Stimulated activated effector memory CD8-positive, alpha-beta T cell treated with anti-CD3 and anti-CD28 coated beads, Interleukin-12 subunit alpha, Interleukin-12 subunit beta, amount 100 ng/mL, for 72 hours (primary cell): ENCODE data around the gene SORL1-AS1.
"Not testable (repeated sequence)": the region's sequence is repeated elsewhere in the genome, so short reads cannot be mapped to it uniquely, and the experiment has no call there.

Source experiments
- ATAC-seq: fragments of 150-1000 bp; cut with Tn5 transposase; 2 replicates; pipeline ENCODE4 v1.10.0; 2021
- DNase-seq, 2 donors: peaks; one replicate each; pipeline ENCODE4 v3.0.0; 2021 to 2022; ENCODE audit warnings: low spot score in 2 of 2
- H3K27ac Mint-ChIP-seq: one replicate; pipeline ENCODE4 v1.8.0; 2022; ENCODE audit warnings: mild to moderate bottlenecking, mixed read lengths
- H3K36me3 Mint-ChIP-seq: one replicate; pipeline ENCODE4 v1.8.0; 2022; ENCODE audit warnings: mild to moderate bottlenecking, mixed read lengths
- H3K4me1 Mint-ChIP-seq: one replicate; pipeline ENCODE4 v1.8.0; 2022; ENCODE audit warnings: mixed read lengths
- H3K4me3 Mint-ChIP-seq: one replicate; pipeline ENCODE4 v1.8.0; 2022; ENCODE audit warnings: mild to moderate bottlenecking, mixed read lengths
- H3K9me3 Mint-ChIP-seq: one replicate; pipeline ENCODE4 v1.8.0; 2022; ENCODE audit warnings: mixed read lengths

Gene SORL1-AS1

GRCh38 chr11:121412711-121413415 lies 39.9 kb downstream of the SORL1-AS1 start:
- no peak overlapping the region for H3K4me3 Mint-ChIP-seq
- peaks cover 27% of the 10 kb centered on the region for H3K4me1 Mint-ChIP-seq
- peaks cover 5% of the 10 kb centered on the region for H3K36me3 Mint-ChIP-seq
- no peaks in the 10 kb centered on the region for H3K9me3 Mint-ChIP-seq
- DNase-seq (no peak), ATAC-seq (no peak)
- no peak overlapping the region for H3K27ac Mint-ChIP-seq

GRCh38 chr11:121412000-121412587 lies 40.7 kb downstream of the SORL1-AS1 start:
- ATAC-seq, result no peak
- DNase-seq, result no peak
- peaks cover 21% of the 10 kb centered on the region for H3K4me1 Mint-ChIP-seq
- H3K4me3 Mint-ChIP-seq, result no peak overlapping the region
- H3K9me3 Mint-ChIP-seq, result no peaks in the 10 kb centered on the region
- H3K36me3 Mint-ChIP-seq, result peaks cover 5% of the 10 kb centered on the region
- no peak overlapping the region for H3K27ac Mint-ChIP-seq

GRCh38 chr11:121411330-121411729 lies 41.4 kb downstream of the SORL1-AS1 start:
- H3K4me3 Mint-ChIP-seq, H3K9me3 Mint-ChIP-seq, H3K36me3 Mint-ChIP-seq, H3K27ac Mint-ChIP-seq, DNase-seq: not testable (repeated sequence)
- peak; percentile 52 for ATAC-seq
- H3K4me1 Mint-ChIP-seq, result peaks cover 14% of the 10 kb centered on the region

- Mint-ChIP-seq H3K27ac (peak overlapping the region; percentile 56), H3K4me1 (peaks cover 14% of the 10 kb centered on the region)
- not testable (repeated sequence) for DNase-seq, H3K4me3 Mint-ChIP-seq, H3K36me3 Mint-ChIP-seq, ATAC-seq, H3K9me3 Mint-ChIP-seq
Observed at GRCh38 chr11:121410041-121410440, 42.7 kb downstream of the SORL1-AS1 start.

GRCh38 chr11:121408830-121409229 lies 43.9 kb downstream of the SORL1-AS1 start:
- no peak overlapping the region for H3K27ac Mint-ChIP-seq
- H3K4me3 Mint-ChIP-seq, result no peak overlapping the region
- no peaks in the 10 kb centered on the region for H3K9me3 Mint-ChIP-seq
- peaks cover 14% of the 10 kb centered on the region for H3K4me1 Mint-ChIP-seq
- ATAC-seq (no peak), DNase-seq (no peak)
- H3K36me3 Mint-ChIP-seq, result peaks cover 5% of the 10 kb centered on the region

GRCh38 chr11:121406291-121406690 lies 46.5 kb downstream of the SORL1-AS1 start:
- DNase-seq (no peak), ATAC-seq (no peak)
- no peak overlapping the region for H3K4me3 Mint-ChIP-seq
- peaks cover 8% of the 10 kb centered on the region for H3K4me1 Mint-ChIP-seq
- peaks cover 7% of the 10 kb centered on the region for H3K9me3 Mint-ChIP-seq
- peaks cover 5% of the 10 kb centered on the region for H3K36me3 Mint-ChIP-seq
- H3K27ac Mint-ChIP-seq, result no peak overlapping the region

- H3K9me3 Mint-ChIP-seq, result peaks cover 7% of the 10 kb centered on the region
- H3K4me3 Mint-ChIP-seq, result no peak overlapping the region
- peaks cover 5% of the 10 kb centered on the region for H3K4me1 Mint-ChIP-seq
- H3K27ac Mint-ChIP-seq, result no peak overlapping the region
- peaks cover 1% of the 10 kb centered on the region for H3K36me3 Mint-ChIP-seq
- DNase-seq, result no peak
- ATAC-seq, result no peak
Observed at GRCh38 chr11:121405646-121406045, 47.1 kb downstream of the SORL1-AS1 start.

- ATAC-seq (no peak), DNase-seq (no peak)
- Mint-ChIP-seq H3K27ac (no peak overlapping the region), H3K4me1 (peaks cover 6% of the 10 kb centered on the region), H3K36me3 (no peaks in the 10 kb centered on the region), H3K4me3 (no peak overlapping the region), H3K9me3 (no peaks in the 10 kb centered on the region)
Observed at GRCh38 chr11:121394785-121395184, 58.0 kb downstream of the SORL1-AS1 start.

- DNase-seq (no peak), ATAC-seq (no peak)
- Mint-ChIP-seq H3K36me3 (no peaks in the 10 kb centered on the region), H3K4me3 (no peak overlapping the region), H3K4me1 (peaks cover 6% of the 10 kb centered on the region), H3K9me3 (no peaks in the 10 kb centered on the region), H3K27ac (no peak overlapping the region)
Observed at GRCh38 chr11:121393855-121394254, 58.9 kb downstream of the SORL1-AS1 start.

GRCh38 chr11:121391914-121392313 lies 60.9 kb downstream of the SORL1-AS1 start:
- ATAC-seq, result no peak
- H3K36me3 Mint-ChIP-seq, result no peaks in the 10 kb centered on the region
- no peak for DNase-seq
- no peaks in the 10 kb centered on the region for H3K9me3 Mint-ChIP-seq
- peaks cover 6% of the 10 kb centered on the region for H3K4me1 Mint-ChIP-seq
- no peak overlapping the region for H3K4me3 Mint-ChIP-seq
- no peak overlapping the region for H3K27ac Mint-ChIP-seq

- H3K36me3 Mint-ChIP-seq, result no peaks in the 10 kb centered on the region
- DNase-seq (no peak), ATAC-seq (no peak)
- no peaks in the 10 kb centered on the region for H3K9me3 Mint-ChIP-seq
- H3K27ac Mint-ChIP-seq, result no peak overlapping the region
- no peak overlapping the region for H3K4me3 Mint-ChIP-seq
- H3K4me1 Mint-ChIP-seq, result peaks cover 6% of the 10 kb centered on the region
Observed at GRCh38 chr11:121389651-121390050, 63.1 kb downstream of the SORL1-AS1 start.
